Measurements from ENCODE around the gene XPO6. TPM values are rescaled to one million over a fixed set of nuclear protein-coding genes. Genes with fewer than 3 reads are reported as not detected.

XPO6 gene
- total RNA-seq, 4 donors from 2014 or later, result 72.9 to 251 (median 86.4) TPM

DNA sequence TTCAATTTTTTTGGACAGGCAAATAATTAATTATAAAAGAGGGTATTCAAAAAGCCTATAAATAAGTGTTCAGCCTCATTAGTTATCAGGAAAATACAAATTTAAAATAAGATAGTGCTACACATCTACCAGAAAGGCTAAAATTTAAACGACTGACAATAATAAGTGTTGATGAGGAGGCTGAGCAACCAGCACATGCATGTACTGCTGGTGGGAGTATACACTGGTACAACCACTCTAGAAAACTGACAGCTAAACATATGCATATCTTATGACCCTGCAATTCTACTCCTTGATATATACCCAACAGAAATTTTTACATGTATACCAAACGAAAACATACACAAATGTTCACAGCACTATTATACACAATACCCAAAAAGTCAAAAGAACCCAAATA is 27.1 kb downstream of the XPO6 start:
- TF ChIP-seq, protein P1, sequence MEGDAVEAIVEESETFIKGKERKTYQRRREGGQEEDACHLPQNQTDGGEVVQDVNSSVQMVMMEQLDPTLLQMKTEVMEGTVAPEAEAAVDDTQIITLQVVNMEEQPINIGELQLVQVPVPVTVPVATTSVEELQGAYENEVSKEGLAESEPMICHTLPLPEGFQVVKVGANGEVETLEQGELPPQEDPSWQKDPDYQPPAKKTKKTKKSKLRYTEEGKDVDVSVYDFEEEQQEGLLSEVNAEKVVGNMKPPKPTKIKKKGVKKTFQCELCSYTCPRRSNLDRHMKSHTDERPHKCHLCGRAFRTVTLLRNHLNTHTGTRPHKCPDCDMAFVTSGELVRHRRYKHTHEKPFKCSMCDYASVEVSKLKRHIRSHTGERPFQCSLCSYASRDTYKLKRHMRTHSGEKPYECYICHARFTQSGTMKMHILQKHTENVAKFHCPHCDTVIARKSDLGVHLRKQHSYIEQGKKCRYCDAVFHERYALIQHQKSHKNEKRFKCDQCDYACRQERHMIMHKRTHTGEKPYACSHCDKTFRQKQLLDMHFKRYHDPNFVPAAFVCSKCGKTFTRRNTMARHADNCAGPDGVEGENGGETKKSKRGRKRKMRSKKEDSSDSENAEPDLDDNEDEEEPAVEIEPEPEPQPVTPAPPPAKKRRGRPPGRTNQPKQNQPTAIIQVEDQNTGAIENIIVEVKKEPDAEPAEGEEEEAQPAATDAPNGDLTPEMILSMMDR (IDR thresholded peaks at IDR 0.05), result no peak
- no peak for TF ChIP-seq POLR2A (IDR thresholded peaks at IDR 0.05)
- DNase-seq, result no peak
- Histone ChIP-seq H3K9me3 (no peaks in the 10 kb centered on the region), H3K36me3 (no peaks in the 10 kb centered on the region), H3K4me3 (no peak overlapping the region), H3K27me3 (no peaks in the 10 kb centered on the region), H3K27ac (no peak overlapping the region), H3K4me1 (peaks cover 7 to 8% of the 10 kb centered on the region in 2 donors)
- intact Hi-C loops (cut with DNase I; ENCODE audit: low total_unique reads), result no loop called here

DNA sequence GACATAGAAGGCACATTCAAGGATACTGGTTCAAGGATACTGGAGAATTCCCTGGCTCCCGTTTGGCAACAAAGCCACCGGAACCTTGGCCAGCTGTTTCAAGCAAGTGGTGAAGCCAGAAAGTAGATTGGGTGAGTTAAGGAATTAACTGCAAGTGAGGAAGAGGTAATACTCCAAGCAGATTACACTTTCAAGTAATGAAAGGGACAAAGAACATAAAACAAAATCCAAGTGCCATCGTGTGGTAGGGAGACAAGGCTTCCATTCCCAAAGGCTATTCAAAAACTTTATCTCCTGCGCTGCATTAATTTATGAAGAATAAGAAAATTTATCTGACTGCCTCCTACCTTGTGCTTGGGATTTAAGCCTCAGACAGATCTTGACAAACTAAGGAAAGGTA is 27.8 kb downstream of the XPO6 start:
- no peak for DNase-seq
- Histone ChIP-seq H3K4me1 (peaks cover 7 to 8% of the 10 kb centered on the region in 2 donors), H3K9me3 (no peaks in the 10 kb centered on the region), H3K4me3 (no peak overlapping the region), H3K27me3 (no peaks in the 10 kb centered on the region), H3K36me3 (no peaks in the 10 kb centered on the region), H3K27ac (no peak overlapping the region)
- TF ChIP-seq, protein P1 (IDR thresholded peaks at IDR 0.05), result no peak
- TF ChIP-seq POLR2A (IDR thresholded peaks at IDR 0.05), result no peak
- intact Hi-C loops (cut with DNase I; ENCODE audit: low total_unique reads), result no loop called here

DNA sequence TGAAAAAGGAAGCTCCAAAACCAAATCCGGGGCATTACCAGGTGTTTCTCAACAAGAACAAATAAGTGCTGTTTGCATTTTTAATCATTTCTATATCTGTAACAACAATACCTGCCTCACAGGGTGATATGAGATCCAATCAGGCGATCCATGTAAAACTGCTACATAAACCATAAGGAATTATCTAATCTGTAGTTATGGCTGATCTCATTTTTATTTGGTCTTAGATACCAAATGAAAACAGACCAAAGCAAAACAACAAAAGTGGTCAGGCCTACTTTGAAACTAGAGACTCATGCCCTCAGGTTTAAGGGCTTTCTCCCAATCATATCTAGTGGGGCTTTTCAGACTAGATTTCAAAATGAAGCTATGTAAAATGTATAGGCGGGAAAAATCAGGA is 28.3 kb downstream of the XPO6 start:
- Histone ChIP-seq H3K9me3 (no peaks in the 10 kb centered on the region), H3K36me3 (no peaks in the 10 kb centered on the region), H3K4me3 (no peak overlapping the region), H3K4me1 (peaks cover 7 to 8% of the 10 kb centered on the region in 2 donors), H3K27me3 (no peaks in the 10 kb centered on the region), H3K27ac (no peak overlapping the region)
- TF ChIP-seq, protein P1 (IDR thresholded peaks at IDR 0.05), result no peak
- intact Hi-C loops (cut with DNase I; ENCODE audit: low total_unique reads), result no loop called here
- DNase-seq, result no peak

DNA sequence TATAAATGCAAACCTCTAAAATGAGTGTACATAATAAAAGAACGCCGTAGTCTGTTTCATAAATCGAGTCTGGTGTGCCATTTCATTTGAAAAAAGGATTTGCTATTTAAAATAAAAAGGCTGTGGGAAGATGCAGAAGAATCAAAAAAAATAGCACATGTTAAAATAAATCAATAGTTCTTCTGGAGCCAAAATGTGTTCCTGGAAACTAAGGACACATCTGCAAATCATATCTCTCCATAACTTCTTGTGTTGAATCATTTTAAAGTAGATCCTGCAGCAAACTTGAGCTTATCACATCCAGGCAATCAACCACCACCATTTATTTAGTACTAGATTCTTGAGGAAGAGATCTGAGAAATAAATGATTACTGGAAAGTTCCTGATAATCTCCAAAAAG is 29.0 kb downstream of the XPO6 start:
- no peaks in the 10 kb centered on the region for H3K9me3 ChIP-seq

DNA sequence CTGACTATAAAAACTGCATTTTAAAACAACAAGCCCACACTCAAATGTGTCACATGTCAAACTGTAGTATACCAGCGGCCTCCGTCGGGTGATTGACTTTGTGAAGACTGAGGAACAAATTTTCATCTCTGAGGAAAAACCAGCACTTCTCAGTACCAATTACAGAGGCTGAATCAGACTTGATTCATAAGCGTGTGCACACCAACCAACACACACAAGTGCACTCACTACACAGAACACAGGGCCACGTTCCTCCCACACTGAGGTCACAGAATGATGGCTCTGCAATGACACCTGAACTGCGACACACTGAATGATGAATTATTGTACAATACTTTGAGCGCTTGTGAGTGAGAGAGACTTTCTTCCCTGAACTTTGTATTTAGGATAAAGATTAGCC is 29.6 kb downstream of the XPO6 start:
- Histone ChIP-seq H3K36me3 (no peaks in the 10 kb centered on the region), H3K27me3 (no peaks in the 10 kb centered on the region), H3K27ac (peak overlapping the region in 1 of 2 donors; percentile 18), H3K4me1 (peaks cover 7 to 8% of the 10 kb centered on the region in 2 donors), H3K9me3 (no peaks in the 10 kb centered on the region), H3K4me3 (no peak overlapping the region)
- intact Hi-C loops (cut with DNase I; ENCODE audit: low total_unique reads), result no loop called here
- TF ChIP-seq POLR2A (IDR thresholded peaks at IDR 0.05), result no peak
- TF ChIP-seq, protein P1 (IDR thresholded peaks at IDR 0.05), result no peak
- DNase-seq, result no peak

More for the DNA sequence above, 29.0 kb downstream of the XPO6 start:
- Histone ChIP-seq H3K27me3 (no peaks in the 10 kb centered on the region), H3K27ac (no peak overlapping the region), H3K4me1 (peaks cover 7 to 8% of the 10 kb centered on the region in 2 donors), H3K36me3 (no peaks in the 10 kb centered on the region), H3K4me3 (no peak overlapping the region)
- no peak for DNase-seq
- no peak for TF ChIP-seq POLR2A (IDR thresholded peaks at IDR 0.05)
- TF ChIP-seq, protein P1 (IDR thresholded peaks at IDR 0.05), result no peak
- intact Hi-C loops (cut with DNase I; ENCODE audit: low total_unique reads), result no loop called here
